ENCODE results near the gene MFAP2.

MFAP2 gene

DNA sequence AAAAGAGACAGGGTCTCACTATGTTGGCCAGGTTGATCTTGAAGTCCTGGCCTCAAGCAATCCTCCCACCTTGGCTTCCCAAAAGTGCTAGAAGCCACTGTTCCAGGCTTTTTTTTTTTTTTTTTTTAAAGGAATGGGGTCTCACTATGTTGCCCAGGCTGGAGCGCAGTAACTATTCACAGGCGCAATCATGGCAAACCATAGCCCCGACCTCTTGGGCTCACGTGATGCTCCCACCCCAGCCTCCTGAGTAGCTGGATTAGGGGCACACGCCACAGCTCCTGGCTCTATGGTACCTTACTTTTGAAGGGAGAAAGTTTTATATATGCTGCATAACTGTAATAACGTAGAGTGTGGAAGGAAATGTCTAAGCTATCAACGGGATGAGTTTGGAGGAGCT lies 37.0 kb upstream of the MFAP2 start:
- intact Hi-C loops (cut with DNase I; ENCODE audit: low total_unique reads), result no loop called here
- Histone ChIP-seq H3K36me3 (peaks cover 37 to 51% (median 45%) of the 10 kb centered on the region in 3 donors), H3K27ac (no peak overlapping the region), H3K4me1 (peaks cover 0 to 1% (median under 1%) of the 10 kb centered on the region in 4 donors), H3K9me3 (no peaks in the 10 kb centered on the region), H3K27me3 (no peaks in the 10 kb centered on the region), H3K4me3 (no peak overlapping the region)
- DNase-seq, result no peak
- TF ChIP-seq, protein P1, sequence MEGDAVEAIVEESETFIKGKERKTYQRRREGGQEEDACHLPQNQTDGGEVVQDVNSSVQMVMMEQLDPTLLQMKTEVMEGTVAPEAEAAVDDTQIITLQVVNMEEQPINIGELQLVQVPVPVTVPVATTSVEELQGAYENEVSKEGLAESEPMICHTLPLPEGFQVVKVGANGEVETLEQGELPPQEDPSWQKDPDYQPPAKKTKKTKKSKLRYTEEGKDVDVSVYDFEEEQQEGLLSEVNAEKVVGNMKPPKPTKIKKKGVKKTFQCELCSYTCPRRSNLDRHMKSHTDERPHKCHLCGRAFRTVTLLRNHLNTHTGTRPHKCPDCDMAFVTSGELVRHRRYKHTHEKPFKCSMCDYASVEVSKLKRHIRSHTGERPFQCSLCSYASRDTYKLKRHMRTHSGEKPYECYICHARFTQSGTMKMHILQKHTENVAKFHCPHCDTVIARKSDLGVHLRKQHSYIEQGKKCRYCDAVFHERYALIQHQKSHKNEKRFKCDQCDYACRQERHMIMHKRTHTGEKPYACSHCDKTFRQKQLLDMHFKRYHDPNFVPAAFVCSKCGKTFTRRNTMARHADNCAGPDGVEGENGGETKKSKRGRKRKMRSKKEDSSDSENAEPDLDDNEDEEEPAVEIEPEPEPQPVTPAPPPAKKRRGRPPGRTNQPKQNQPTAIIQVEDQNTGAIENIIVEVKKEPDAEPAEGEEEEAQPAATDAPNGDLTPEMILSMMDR (IDR thresholded peaks at IDR 0.05), result no peak

DNA sequence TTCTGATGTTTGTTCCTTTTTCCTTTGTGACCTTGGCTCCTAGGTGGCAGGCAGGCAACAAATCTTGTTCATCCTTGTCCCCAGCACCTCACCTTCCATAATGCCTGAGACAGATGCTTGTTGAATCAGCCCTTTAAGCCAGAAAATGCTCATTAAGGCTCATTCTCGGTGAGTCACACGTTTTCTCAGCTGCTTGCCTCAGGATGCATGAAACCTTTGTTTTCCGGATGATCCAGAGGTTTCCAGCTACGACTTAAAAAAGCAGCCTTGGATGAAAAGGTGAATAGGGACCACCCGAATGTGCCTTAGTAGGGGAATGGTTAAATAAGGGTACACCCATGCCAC lies 35.9 kb upstream of the MFAP2 start:
- no peaks in the 10 kb centered on the region for H3K9me3 ChIP-seq
- intact Hi-C loops (cut with DNase I; ENCODE audit: low total_unique reads), result no loop called here
- H3K27me3 ChIP-seq, result no peaks in the 10 kb centered on the region
- no peak for DNase-seq
- peaks cover 26 to 39% (median 33%) of the 10 kb centered on the region in 3 donors for H3K36me3 ChIP-seq
- no peak overlapping the region for H3K4me3 ChIP-seq
- H3K4me1 ChIP-seq, result peaks cover 0 to 8% (median 6%) of the 10 kb centered on the region in 4 donors
- TF ChIP-seq, protein P1 (IDR thresholded peaks at IDR 0.05), result no peak
- no peak overlapping the region for H3K27ac ChIP-seq

DNA sequence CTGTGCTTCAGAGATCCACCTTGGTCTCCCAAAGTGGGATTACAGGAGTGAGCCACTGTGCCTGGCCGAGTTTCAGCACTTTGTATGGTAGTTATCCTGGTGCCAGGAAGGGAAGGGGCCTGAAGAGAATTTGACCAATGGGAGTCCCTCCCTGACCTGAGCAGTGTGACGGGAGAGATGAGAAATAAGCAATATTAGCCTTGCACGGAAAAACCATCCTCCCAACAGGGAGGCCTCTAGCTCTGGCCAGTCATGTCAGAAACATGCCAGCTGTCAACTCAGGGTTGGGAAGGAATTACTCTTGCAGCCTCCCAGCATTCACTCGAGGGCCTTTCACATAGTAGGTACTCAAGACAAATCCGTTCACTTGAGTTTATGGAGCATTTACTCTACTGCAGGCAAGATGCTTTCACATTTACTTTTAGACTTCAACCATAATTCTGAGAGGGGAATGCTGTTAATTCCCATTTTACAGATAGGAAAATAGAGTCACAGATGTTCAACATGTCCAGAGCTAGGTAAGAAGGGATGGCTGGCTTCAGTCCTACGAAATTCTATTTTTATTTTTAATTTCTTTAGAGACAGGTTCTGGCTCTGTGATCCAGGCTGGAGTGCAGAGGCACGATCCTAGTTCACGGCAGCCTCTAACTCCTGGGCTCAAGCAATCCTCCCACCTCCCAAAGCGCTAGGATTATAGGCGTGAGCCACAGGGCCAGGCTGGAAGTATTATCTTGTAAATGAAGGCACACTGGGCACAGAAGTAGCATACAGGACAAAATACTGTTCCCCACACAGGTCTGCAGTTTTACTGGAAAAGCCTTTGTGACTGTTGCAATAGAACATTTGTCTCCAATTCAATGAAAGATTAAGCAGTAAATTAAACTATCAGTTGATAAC lies 34.5 kb upstream of the MFAP2 start:
- intact Hi-C loops (cut with DNase I; ENCODE audit: low total_unique reads), result no loop called here
- Histone ChIP-seq H3K27me3 (no peaks in the 10 kb centered on the region), H3K36me3 (peaks cover 12 to 26% (median 20%) of the 10 kb centered on the region in 3 donors), H3K9me3 (no peaks in the 10 kb centered on the region), H3K4me1 (peaks cover 0 to 21% (median 17%) of the 10 kb centered on the region in 4 donors), H3K27ac (no peak overlapping the region), H3K4me3 (no peak overlapping the region)
- DNase-seq, result no peak
- TF ChIP-seq, protein P1 (IDR thresholded peaks at IDR 0.05), result no peak

DNA sequence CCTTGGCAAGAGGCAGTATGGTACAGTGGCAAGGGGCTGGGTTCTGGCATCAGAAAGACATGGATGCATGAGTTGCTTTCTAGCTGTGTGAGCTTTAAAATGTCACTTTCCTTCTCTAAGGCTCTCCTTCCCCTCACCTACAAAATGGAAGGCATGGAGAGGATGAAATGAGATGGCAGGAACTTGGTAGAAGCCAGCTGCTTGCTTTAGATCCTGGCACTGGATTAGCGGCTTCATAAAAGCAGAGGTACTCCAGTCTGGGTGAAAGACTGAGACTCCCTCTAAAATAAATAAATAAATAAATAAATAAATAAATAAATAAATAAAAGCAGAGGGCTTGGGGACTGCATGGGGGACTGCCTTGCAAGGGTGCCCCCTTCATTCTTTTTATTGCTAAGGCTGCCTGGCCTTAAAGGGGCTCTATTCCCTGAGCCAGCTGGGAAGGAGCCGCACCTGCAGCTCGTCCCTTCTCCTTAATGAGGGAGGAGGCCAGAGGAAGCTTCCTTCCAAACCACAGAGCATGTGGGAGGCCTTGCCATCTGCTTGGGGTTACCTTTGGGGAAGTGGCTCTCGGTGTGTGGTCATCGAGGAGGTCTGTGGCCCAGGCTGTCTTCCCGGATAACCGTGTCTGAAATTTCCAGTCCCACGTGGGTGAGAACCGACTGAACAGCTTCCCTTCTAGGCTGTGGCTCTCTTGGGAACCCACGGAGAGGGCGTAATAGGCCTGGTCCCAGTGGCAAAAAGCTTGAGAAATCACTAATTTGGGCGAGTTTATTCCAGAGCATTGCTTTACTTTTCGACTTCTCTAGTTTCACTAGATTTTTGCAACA lies 33.3 kb upstream of the MFAP2 start:
- Histone ChIP-seq H3K9me3 (no peaks in the 10 kb centered on the region), H3K36me3 (peaks cover 0 to 13% (median 10%) of the 10 kb centered on the region in 3 donors), H3K27ac (no peak overlapping the region), H3K27me3 (no peaks in the 10 kb centered on the region), H3K4me3 (no peak overlapping the region), H3K4me1 (peaks cover 0 to 25% (median 18%) of the 10 kb centered on the region in 4 donors)
- intact Hi-C loops (cut with DNase I; ENCODE audit: low total_unique reads), result no loop called here
- TF ChIP-seq, protein P1 (IDR thresholded peaks at IDR 0.05), result no peak
- DNase-seq, result peak in 1 of 2 donors; percentile 42

DNA sequence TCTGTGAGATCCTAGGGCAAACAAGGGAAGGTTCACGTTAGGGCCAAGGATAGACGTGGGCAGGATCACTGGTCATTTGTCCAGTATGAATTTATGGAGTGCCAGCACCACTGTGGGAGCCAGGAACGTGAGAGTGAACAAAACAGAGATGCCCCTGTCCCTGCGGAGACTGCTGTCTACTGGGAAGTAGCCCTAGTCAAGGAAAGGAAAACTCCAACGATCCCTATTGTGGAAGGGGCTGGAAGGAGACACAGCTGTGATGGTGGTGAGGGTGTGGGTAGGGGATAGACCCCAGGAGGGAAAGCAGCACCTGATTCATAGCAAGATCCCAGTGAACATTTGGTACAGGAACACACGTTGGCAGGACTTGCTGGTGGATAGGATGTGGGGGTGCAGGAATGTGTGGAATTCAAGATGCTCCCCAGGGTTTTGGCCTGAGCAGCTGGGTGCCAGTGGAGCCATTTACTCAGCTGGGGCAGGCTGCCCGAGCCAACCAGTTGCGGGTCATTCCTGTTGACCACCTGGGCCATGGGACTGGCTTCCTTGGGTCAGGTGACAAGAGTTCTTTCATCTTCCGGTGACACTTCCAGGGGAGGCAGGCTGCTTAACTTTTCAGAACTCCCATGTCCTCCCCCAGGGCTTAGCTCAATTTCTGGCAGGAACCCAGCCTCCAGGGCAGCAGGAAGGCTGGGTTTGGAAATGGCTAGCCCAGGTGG lies 32.5 kb upstream of the MFAP2 start:
- no peak for DNase-seq
- H3K27me3 ChIP-seq, result no peaks in the 10 kb centered on the region
- no peak overlapping the region for H3K27ac ChIP-seq
- H3K4me1 ChIP-seq, result peaks cover 0 to 25% (median 18%) of the 10 kb centered on the region in 4 donors
- peaks cover 0 to 6% (median 5%) of the 10 kb centered on the region in 3 donors for H3K36me3 ChIP-seq
- TF ChIP-seq, protein P1 (IDR thresholded peaks at IDR 0.05), result no peak
- intact Hi-C loops (cut with DNase I; ENCODE audit: low total_unique reads), result no loop called here
- no peaks in the 10 kb centered on the region for H3K9me3 ChIP-seq
- no peak overlapping the region for H3K4me3 ChIP-seq

Measured in tibial artery (tissue), 4 donors.